HepG2 (cell line): ENCODE data around the gene PSMB9. TPM values are rescaled to one million over a fixed set of nuclear protein-coding genes. Genes with fewer than 3 reads are reported as not detected.

ENCODE experiments used
- ATAC-seq: fragments of 200-7000 bp; cut with Tn5 transposase; 3 replicates; pipeline ENCODE4 v1.9.1; 2020; ENCODE audit warnings: mild to moderate bottlenecking, moderate library complexity
- BruUV-seq: library from RNA; stranded (reverse); fragments of 400-500 nt; replicated peaks from 2 replicates; lab custom pipeline; 2021; lab: Mats Ljungman, UMichigan
- CTCF ChIA-PET: fragments of 300-600 bp; formaldehyde crosslinking; extraction: SDS; loops from one replicate; lab custom pipeline; 2021; ENCODE audit warnings: low total read pairs, inconsistent platforms, low intra/inter-chr PET ratio; lab: Yijun Ruan, JAX
- POLR2A ChIA-PET: fragments of 350-600 bp; sonication (Branson Sonifier 250); formaldehyde crosslinking; loops from one replicate; lab custom pipeline; 2020; ENCODE audit warnings: antibody characterized with exemption, inconsistent platforms; lab: Yijun Ruan, JAX
- DNase-seq: peaks from one replicate; pipeline ENCODE4 v3.0.0-alpha.2; 2015; ENCODE audit warnings: low spot score
- FAIRE-seq: peaks from 3 replicates; lab custom pipeline; 2011; peaks lifted over from hg19 to GRCh38; lab: Jason Lieb, UNC
- H2AFZ ChIP-seq: one replicate; pipeline ENCODE4 v1.6.1; 2011; ENCODE audit warnings: low read length, inconsistent platforms
- H3K27ac ChIP-seq: fragments of 300-600 bp; 3 replicates; pipeline ENCODE4 v1.8.0; 2011; ENCODE audit warnings: mixed run types, mild to moderate bottlenecking, mixed read lengths, low read length, inconsistent platforms; ENCODE audit not compliant: insufficient read depth; ENCODE audit errors: extremely low read length
- H3K27me3 ChIP-seq, 2 experiments: fragments of 200-600 bp in 1 of 2; 2 replicates in 1 of 2; 3 replicates in 1 of 2; pipeline versions ENCODE4 v1.6.0 to v1.8.0; 2011; ENCODE audit warnings: low read length in 2 of 2, mild to moderate bottlenecking in 2 of 2, moderate library complexity in 2 of 2, inconsistent platforms in 1 of 2; ENCODE audit not compliant: insufficient read depth in 2 of 2, control insufficient read depth in 1 of 2
- H3K36me3 ChIP-seq, 2 experiments: fragments of 200-600 bp in 1 of 2; replicated peaks in 1 of 2; 2 replicates in 1 of 2; 3 replicates in 1 of 2; pipeline versions ENCODE4 v1.5.1 to v1.8.0; 2011; ENCODE audit warnings: low read length in 2 of 2, inconsistent platforms in 1 of 2; ENCODE audit not compliant: insufficient read depth in 2 of 2, control insufficient read depth in 1 of 2
- H3K4me1 ChIP-seq: 2 replicates; pipeline ENCODE4 v1.5.1; 2012; ENCODE audit warnings: low read length, inconsistent platforms; ENCODE audit not compliant: insufficient read depth
- H3K4me2 ChIP-seq: 2 replicates; pipeline ENCODE4 v1.6.0; 2011; ENCODE audit warnings: low read depth, low read length, inconsistent platforms
- H3K4me3 ChIP-seq, 3 experiments: fragments of 200-600 bp in 1 of 3; sonication (generic), shearing (Covaris generic) in 1 of 3; replicated peaks in 1 of 3; 2 replicates each; pipeline ENCODE4 v1.5.1; 2011 to 2016; ENCODE audit warnings: low read length in 3 of 3, inconsistent platforms in 2 of 3, low read depth in 2 of 3, mild to moderate bottlenecking in 2 of 3, control low read depth in 1 of 3, mixed read lengths in 1 of 3; ENCODE audit not compliant: insufficient read depth in 1 of 3
- H3K79me2 ChIP-seq: one replicate; pipeline ENCODE4 v1.6.1; 2011; ENCODE audit warnings: low read length, inconsistent platforms; ENCODE audit not compliant: insufficient read depth
- H3K9ac ChIP-seq: 2 replicates; pipeline ENCODE4 v1.6.0; 2011; ENCODE audit warnings: mild to moderate bottlenecking, low read depth, low read length, inconsistent platforms; ENCODE audit not compliant: insufficient read depth
- H3K9me3 ChIP-seq: 2 replicates; pipeline ENCODE4 v1.5.1; 2012; ENCODE audit warnings: mild to moderate bottlenecking, low read length
- H4K20me1 ChIP-seq: 2 replicates; pipeline ENCODE4 v1.6.0; 2011; ENCODE audit warnings: inconsistent platforms, mild to moderate bottlenecking, low read length, moderate library complexity; ENCODE audit not compliant: insufficient read depth
- BRD4 ChIP-seq: sonication (generic); formaldehyde crosslinking; IDR thresholded peaks from 2 replicates; pipeline ENCODE4 v1.4.0; 2020; ENCODE audit warnings: missing genetic modification reagents
- CREBL2 ChIP-seq: sonication (generic); formaldehyde crosslinking; IDR thresholded peaks from 2 replicates; pipeline ENCODE4 v1.8.1; 2023; ENCODE audit warnings: missing genetic modification reagents, mild to moderate bottlenecking, borderline replicate concordance
- ETV5 ChIP-seq: IDR thresholded peaks from 2 replicates; pipeline ENCODE4 v1.6.1; 2018; ENCODE audit warnings: missing biosample characterization, missing genetic modification reagents, inconsistent platforms, borderline replicate concordance
- FOXP1 ChIP-seq, 2 experiments: fragments of 450-650 bp in 1 of 2; IDR thresholded peaks; 2 replicates each; pipeline ENCODE4 v1.6.1; 2017 to 2018; ENCODE audit warnings: antibody characterized with exemption in 1 of 2
- HNRNPK ChIP-seq: fragments of 200-400 bp; formaldehyde crosslinking; IDR thresholded peaks from 2 replicates; pipeline ENCODE4 v1.6.1; 2018; ENCODE audit warnings: low read length, low read depth, moderate library complexity, mild to moderate bottlenecking; ENCODE audit not compliant: poor library complexity, severe bottlenecking
- KDM4B ChIP-seq: sonication (generic); formaldehyde crosslinking; IDR thresholded peaks from 2 replicates; pipeline ENCODE4 v1.4.0; 2020; ENCODE audit warnings: missing genetic modification reagents
- KLF11 ChIP-seq: IDR thresholded peaks from 2 replicates; pipeline ENCODE4 v1.6.1; 2016; ENCODE audit warnings: missing compliant biosample characterization
- MYPOP ChIP-seq: sonication (generic); formaldehyde crosslinking; IDR thresholded peaks from 2 replicates; pipeline ENCODE4 v1.8.1; 2023; ENCODE audit warnings: mild to moderate bottlenecking, moderate library complexity, missing genetic modification reagents
- SNAI1 ChIP-seq: sonication (generic); formaldehyde crosslinking; IDR thresholded peaks from 2 replicates; pipeline ENCODE4 v1.5.0; 2020; ENCODE audit warnings: mild to moderate bottlenecking, missing genetic modification reagents, borderline replicate concordance
- TAF1 ChIP-seq: sonication (generic); formaldehyde crosslinking; IDR thresholded peaks from 2 replicates; pipeline ENCODE4 v1.4.0; 2020; ENCODE audit warnings: missing genetic modification reagents
- THAP7 ChIP-seq: sonication (generic); formaldehyde crosslinking; IDR thresholded peaks from 2 replicates; pipeline ENCODE4 v1.8.1; 2023; ENCODE audit warnings: mild to moderate bottlenecking, missing genetic modification reagents
- ZBTB10 ChIP-seq: sonication (generic); formaldehyde crosslinking; IDR thresholded peaks from 2 replicates; pipeline ENCODE4 v1.4.0; 2020; ENCODE audit warnings: missing genetic modification reagents, borderline replicate concordance
- ZNF546 ChIP-seq: sonication (generic); formaldehyde crosslinking; conservative IDR thresholded peaks from 2 replicates; pipeline ENCODE4 v1.8.1; 2023; ENCODE audit warnings: mild to moderate bottlenecking, missing genetic modification reagents
- ZNF547 ChIP-seq: sonication (generic); formaldehyde crosslinking; IDR thresholded peaks from 2 replicates; pipeline ENCODE4 v1.5.1; 2020; ENCODE audit warnings: mild to moderate bottlenecking, missing genetic modification reagents
- ZNF598 ChIP-seq: sonication (generic); formaldehyde crosslinking; IDR thresholded peaks from 2 replicates; pipeline ENCODE4 v1.5.1; 2020; ENCODE audit warnings: mild to moderate bottlenecking, missing genetic modification reagents, borderline replicate concordance
- WGBS: methylation state at CpG from one replicate; pipeline ENCODE4 v1.1.6; 2017; ENCODE audit warnings: low lambda C conversion rate; 5-methylcytosine and 5-hydroxymethylcytosine counted together
- in situ Hi-C: cut with HindIII; loops from 2 replicates; pipeline ENCODE4 v1.10.0; 2017; ENCODE audit warnings: low pct_unique_long_range_greater_than_20kb; ENCODE audit not compliant: extremely low pct_ligation_motif_present
- intact Hi-C: fragments of 100-400 bp; cut with micrococcal nuclease; formaldehyde crosslinking; loops from one replicate; pipeline ENCODE4 v1.10.0; 2022; ENCODE audit not compliant: unreplicated experiment
- polyA plus RNA-seq, 8 experiments: library from polyadenylated mRNA; depleted of rRNA in 3 of 8; stranded (reverse) in 7 of 8; unstranded in 1 of 8; fragments of >200 nt; fragmentation: Illumina TruSeq in 4 of 8; extraction: Trizol in 4 of 8; gene quantifications; 2 replicates each; pipeline versions ENCODE4 v1.2.1 to v1.2.3, GENCODE V29; 2011 to 2016; ENCODE audit warnings: low read depth in 4 of 8, missing spikeins in 1 of 8, mixed read lengths in 1 of 8; ENCODE audit not compliant: insufficient read depth in 1 of 8
- total RNA-seq, 5 experiments: library from RNA; depleted of rRNA; stranded (reverse); fragments of >200 nt; fragmentation: Illumina TruSeq; extraction: Trizol; gene quantifications; 2 replicates each; pipeline ENCODE4 v1.2.3, GENCODE V29; 2016; ENCODE audit warnings: low read depth in 1 of 5

PSMB9 gene
- total and polyA plus RNA-seq, 2 of the 13 experiments (the other 11 are each of a cell fraction or from before 2014, with no cell fraction given) = 15.6 to 16.0 TPM

GRCh38 chr6:32843979-32844838, 9.8 kb upstream of the PSMB9 start, which contains the start of gene PSMB8 (continued):
- peak; percentile 62; the same call in 1 of the 2 replicates for TF ChIP-seq SNAI1

- in situ Hi-C loops (no loop called here), intact Hi-C loops (loop anchor here (1.0 kb wide), 1 partner anchor 8 kb away; the partner anchor contains the start of gene TAP1)
- Histone ChIP-seq H2AFZ (no peak overlapping the region), H3K4me3 (peak overlapping the region; percentile 73 to 85 (median 75); a peak in 5 of 6 replicates), H3K36me3 (peaks cover 1 to 2% of the 10 kb centered on the region in 2 experiments; a peak in 2 of 5 replicates), H3K9ac (no peak overlapping the region), H3K4me1 (peaks cover 16% of the 10 kb centered on the region), H3K27ac (no peak overlapping the region), H4K20me1 (no peaks in the 10 kb centered on the region), H3K79me2 (no peaks in the 10 kb centered on the region), H3K4me2 (peak overlapping the region; percentile 80), H3K27me3 (no peaks in the 10 kb centered on the region; a peak in 1 of 5 replicates), H3K9me3 (no peaks in the 10 kb centered on the region)
- DNase-seq = no peak
- CTCF ChIA-PET = interaction anchor here (0.8 kb wide), 1 partner anchor 16 kb away, joined by 3 read pairs; no protein-coding TSS in a partner anchor
- no peak for FAIRE-seq
- BruUV-seq = no TSS peak
- ATAC-seq = no peak
- WGBS = 54% methylated on average over 19 of the region's 19 CpGs
- POLR2A ChIA-PET = interaction anchor here (0.9 to 3.0 kb wide), 6 partner anchors 9 to 427 kb away, joined by 3 to 41 read pairs (median 6); partner anchors contain the start of genes PSMB9, RPS18, TAP1 and VPS52
- TF ChIP-seq ZNF547 (CRISPR knock-in tag) = peak; percentile 38; the same call in 1 of the 2 replicates
- 0 out of 2 replicates have a peak, but pooled peaks have one; percentile 37 for TF ChIP-seq ZNF598 (CRISPR knock-in tag)
- TF ChIP-seq KLF11 (CRISPR knock-in tag) = 0 out of 2 replicates have a peak, but pooled peaks have one; percentile 64
- 0 out of 2 replicates have a peak, but pooled peaks have one; percentile 35 for TF ChIP-seq CREBL2 (CRISPR knock-in tag)
- no peak for TF ChIP-seq ZBTB10 (CRISPR knock-in tag)
- TF ChIP-seq ETV5 (CRISPR knock-in tag) = 0 out of 2 replicates have a peak, but pooled peaks have one; percentile 8
- TF ChIP-seq THAP7 (CRISPR knock-in tag) = no peak
- TF ChIP-seq MYPOP (CRISPR knock-in tag) = peak; percentile 61; the same call in 1 of the 2 replicates
- TF ChIP-seq BRD4 = 0 out of 2 replicates have a peak, but pooled peaks have one; percentile 1
- TF ChIP-seq TAF1 (CRISPR knock-in tag) = 0 out of 2 replicates have a peak, but pooled peaks have one; percentile 1
- no peak for TF ChIP-seq FOXP1 (IDR thresholded peaks at IDR 0.05)
- TF ChIP-seq FOXP1 (CRISPR knock-in tag; IDR thresholded peaks at IDR 0.05) = 0 out of 2 replicates have a peak, but pooled peaks have one; percentile 1
- peak; percentile 64 for TF ChIP-seq HNRNPK
- TF ChIP-seq ZNF546 (CRISPR knock-in tag) = 0 out of 2 replicates have a peak, but pooled peaks have one; percentile 52
- 0 out of 2 replicates have a peak, but pooled peaks have one; percentile 6 for TF ChIP-seq KDM4B
Observed at GRCh38 chr6:32844839-32845383, 9.1 kb upstream of the PSMB9 start.
